ENCODE data around the gene GDAP1L1.

DNA sequence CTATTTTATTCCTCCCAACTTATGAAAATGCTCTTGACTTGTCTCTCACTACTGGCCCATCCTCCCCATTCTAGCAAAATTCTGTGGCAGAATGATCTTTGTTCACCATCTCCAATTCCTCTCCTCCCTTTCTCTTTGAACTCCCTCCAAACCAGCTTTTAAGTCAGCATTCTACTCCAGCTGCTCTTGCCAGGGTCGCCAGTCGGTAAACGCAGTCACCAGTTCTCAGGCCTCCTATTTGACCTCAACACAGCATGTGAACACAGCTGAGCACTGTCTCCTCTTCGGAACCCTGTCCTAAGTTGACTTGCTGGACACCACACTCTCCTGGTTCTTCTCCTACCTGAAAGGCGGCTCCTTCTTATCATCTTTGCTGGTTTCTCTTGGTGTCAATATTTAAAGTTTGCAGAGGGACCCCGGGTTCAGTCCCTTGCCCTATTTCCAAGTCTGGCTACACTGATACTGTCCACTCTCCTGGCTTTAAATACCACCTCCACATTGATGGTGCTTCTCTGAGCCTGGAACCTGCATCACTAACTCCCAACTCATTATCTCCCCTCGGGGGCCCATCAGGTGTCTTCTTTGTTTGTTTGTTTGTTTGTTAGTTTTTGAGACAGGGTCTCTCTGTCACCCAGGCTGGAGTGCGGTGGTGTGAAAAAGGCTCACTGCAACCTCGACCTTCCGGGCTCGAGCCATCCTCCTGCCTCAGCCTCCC is 27.4 kb downstream of the GDAP1L1 start:
- TF ChIP-seq CTCF (IDR thresholded peaks at IDR 0.05; ENCODE audit: low read depth, low read length) (no peak), EZH2phosphoT487 (IDR thresholded peaks at IDR 0.05; ENCODE audit: low read depth) (no peak)
